Activated gamma-delta T cell treated with Interleukin-2 at 50 U/mL for 16 hours (primary cell): Measurements from ENCODE around the gene PTPDC1.

Source experiments
- DNase-seq: peaks from one replicate; pipeline ENCODE4 v3.0.0-alpha.2; 2020

PTPDC1 gene

GRCh38 chr9:94145640-94146039 is 61.4 kb downstream of the PTPDC1 start:
- no peak for DNase-seq

DNA sequence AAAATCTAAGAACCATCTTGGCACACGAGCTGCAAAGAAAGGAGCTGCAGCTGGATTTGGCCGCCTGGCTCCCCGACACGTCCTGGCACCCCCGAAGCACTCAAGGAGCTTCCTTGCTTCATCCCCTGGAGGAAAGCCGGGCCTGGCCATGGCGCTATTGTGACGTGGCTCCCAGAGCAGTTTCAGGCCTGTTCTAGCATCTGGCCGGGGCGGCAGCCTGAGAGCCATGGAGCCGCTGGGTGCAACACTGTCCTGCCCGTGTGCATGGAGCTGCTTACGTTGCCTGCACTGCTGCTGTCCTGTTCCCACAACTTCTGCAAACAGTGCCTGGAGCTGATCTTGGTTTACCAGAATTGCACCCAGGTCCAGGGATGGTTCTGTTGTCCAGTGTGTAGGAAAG is 63.5 kb downstream of the PTPDC1 start:
- DNase-seq: no peak

GRCh38 chr9:94148419-94148818 is 64.2 kb downstream of the PTPDC1 start:
- DNase-seq: no peak

- DNase-seq: no peak
Observed at GRCh38 chr9:94149696-94150095, 65.4 kb downstream of the PTPDC1 start.

GRCh38 chr9:94150279-94150828 is 66.1 kb downstream of the PTPDC1 start:
- DNase-seq: no peak

GRCh38 chr9:94150890-94151650 is 66.8 kb downstream of the PTPDC1 start:
- DNase-seq: no peak

DNA sequence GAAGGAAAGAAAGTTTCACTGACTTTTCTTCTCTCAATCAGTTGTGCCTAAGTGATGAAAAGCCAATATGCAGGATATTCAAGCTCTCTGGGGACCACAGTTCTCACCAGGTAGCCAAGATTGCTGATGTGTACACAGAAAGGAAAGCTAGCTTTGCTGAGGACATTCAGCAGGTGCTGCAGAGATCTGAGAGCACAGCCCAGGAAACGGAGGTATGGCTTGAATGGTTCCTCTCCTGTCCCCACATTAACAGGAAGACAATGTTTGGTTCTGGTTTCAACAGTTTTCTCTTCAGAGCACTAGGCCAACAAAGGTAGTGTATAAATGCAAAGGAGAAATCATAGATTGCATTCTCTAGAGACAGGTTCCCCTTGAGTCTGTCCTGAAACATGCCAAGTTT is 69.6 kb downstream of the PTPDC1 start:
- DNase-seq: no peak

DNA sequence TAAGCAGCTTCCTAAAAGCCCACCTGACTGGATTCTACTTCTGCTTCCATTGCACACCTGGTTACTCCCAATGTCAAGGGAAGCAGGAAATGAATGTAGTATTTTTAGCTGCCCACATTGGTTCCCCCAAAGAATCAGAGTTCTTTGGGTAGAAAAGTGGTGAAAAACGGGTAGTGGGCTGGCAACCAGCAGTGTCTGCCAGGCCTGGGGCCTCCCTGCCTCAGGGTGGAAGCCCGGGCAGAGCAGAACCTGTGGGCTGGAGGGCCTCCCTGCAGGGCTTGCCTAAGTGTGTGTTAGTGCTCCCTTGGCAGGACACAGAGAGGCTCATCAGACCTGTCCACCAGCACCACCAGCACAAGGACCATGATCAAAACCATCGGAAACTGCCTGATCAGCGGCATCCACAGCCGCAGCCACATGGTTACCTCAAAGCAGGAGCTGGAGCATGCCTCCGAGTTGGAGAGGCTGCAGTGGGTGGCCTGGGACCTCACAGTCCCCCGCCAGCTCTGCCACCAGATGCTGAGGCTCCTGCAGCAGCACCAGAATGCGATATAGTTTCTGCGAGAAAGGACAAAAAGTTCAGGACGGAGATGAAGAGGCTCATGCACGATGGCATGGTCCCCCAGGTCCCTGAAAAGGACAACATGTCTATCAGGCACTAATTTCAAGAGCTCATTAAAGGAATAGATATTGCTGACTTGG is 72.2 kb downstream of the PTPDC1 start:
- DNase-seq: no peak

DNA sequence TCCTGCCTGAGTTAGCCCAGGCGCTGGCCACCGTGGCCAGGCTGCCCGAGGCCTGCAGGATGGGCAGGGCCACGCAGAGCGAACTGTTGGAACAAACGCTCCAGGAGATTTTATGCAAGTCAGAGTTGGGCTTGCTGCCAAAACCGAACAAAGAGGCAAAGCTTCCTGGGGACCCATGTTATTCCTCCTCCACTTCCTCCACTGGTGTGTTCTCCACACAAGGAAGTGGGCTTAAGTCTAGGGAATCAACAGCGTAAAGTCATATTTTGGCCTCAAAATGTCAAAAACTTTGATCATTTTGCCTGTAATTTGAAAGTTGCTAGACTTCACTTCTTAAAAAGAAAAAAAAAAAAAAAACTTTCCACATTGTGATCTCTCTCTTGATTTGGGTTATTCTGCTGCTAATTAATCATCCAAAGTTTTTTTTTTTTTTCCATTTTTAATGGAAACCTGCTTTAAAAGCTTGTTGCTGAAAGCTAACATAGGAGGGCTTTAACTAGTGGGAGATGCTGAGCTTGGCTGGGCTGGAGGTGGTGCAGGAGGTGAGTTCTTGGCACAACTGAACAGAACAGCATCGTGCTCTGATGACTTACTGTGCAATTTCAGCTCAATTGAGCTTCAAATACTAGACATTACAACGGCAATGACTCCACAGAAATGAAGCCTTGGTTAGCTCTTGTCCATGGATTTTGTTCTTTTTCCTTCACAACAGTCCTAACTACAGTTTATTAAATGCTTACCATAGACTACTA is 73.0 kb downstream of the PTPDC1 start:
- no peak for DNase-seq
